Tibial artery (tissue), 4 donors: ENCODE results near the gene MAVS.
"Not testable (repeated sequence)": the region's sequence is repeated elsewhere in the genome, so short reads cannot be mapped to it uniquely, and the experiment has no call there.

Experiments used
- DNase-seq, 2 donors: peaks; one replicate each; pipeline ENCODE4 v3.0.0-alpha.2; 2019
- H3K27ac ChIP-seq, 2 donors: fragments of 200-600 bp; sonication (generic) in 1 of 2; 1 replicate in 1 of 2; 2 replicates in 1 of 2; pipeline ENCODE4 v1.5.1; 2018 to 2019; ENCODE audit warnings: mild to moderate bottlenecking in 1 of 2
- H3K27me3 ChIP-seq, 2 donors: fragments of 200-600 bp; sonication (generic) in 1 of 2; one replicate each; pipeline versions ENCODE4 v1.5.1 to v1.6.0; 2016 to 2019
- H3K36me3 ChIP-seq, 3 donors: fragments of 200-600 bp; sonication (generic) in 2 of 3; one replicate each; pipeline ENCODE4 v1.5.1; 2016 to 2019; ENCODE audit warnings: mild to moderate bottlenecking in 2 of 3
- H3K4me1 ChIP-seq, 4 donors: fragments of 200-600 bp; sonication (generic) in 2 of 4; 1 replicate in 3 of 4; 2 replicates in 1 of 4; pipeline ENCODE4 v1.5.1; 2016 to 2019
- H3K4me3 ChIP-seq, 2 donors: fragments of 200-600 bp; sonication (generic) in 1 of 2; 1 replicate in 1 of 2; 2 replicates in 1 of 2; pipeline ENCODE4 v1.5.1; 2018 to 2019; ENCODE audit warnings: mild to moderate bottlenecking in 2 of 2
- H3K9me3 ChIP-seq, 3 donors: fragments of 200-600 bp; sonication (generic) in 1 of 3; one replicate each; pipeline ENCODE4 v1.5.1; 2016 to 2019
- CTCF ChIP-seq, 2 experiments: fragments of 200-600 bp in 1 of 2; fragments of 450-650 bp in 1 of 2; IDR thresholded peaks; one replicate each; pipeline ENCODE4 v1.5.1; 2017 to 2019; ENCODE audit warnings: antibody characterized with exemption in 2 of 2, mild to moderate bottlenecking in 1 of 2, moderate library complexity in 1 of 2
- intact Hi-C: fragments of 100-400 bp; cut with DNase I; formaldehyde crosslinking; loops from one replicate; pipeline ENCODE4 v1.15.0; 2023; ENCODE audit warnings: low total_unique reads

Gene MAVS

DNA sequence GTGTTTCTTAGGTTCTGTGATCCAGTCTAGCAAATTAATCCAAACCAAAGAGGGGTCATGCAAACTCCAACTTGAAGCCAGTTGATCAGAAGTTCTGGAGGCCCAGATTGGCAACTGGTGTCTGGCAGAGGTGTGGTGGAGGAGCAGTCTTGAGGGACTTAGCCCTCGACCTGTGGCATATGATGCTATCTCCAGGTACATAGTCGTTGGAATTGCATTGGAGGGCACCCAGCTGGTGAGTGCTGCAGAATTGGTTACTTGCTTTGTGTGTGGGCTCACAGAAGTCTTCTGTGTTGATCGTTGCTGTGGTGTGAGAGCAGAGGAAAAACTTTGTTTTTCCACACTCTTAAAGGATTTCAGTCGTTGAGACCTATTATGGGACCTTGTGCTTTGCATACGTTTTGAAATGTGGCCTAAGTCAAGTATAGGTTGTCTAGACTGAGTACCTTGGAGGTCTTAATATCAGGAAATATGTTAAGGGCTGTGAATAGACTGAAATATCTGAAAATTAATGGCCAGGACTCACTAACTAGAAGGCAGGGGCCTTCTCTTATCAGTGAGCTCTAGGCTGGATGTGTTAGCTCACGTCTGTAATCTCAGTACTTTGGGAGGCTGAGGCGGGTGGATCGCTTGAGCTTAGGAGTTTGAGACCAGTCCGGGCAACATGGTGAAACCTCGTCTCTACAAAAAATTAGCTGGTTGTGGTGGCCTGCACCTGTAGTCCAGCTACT, 50.4 kb downstream of the MAVS start:
- no peak for TF ChIP-seq CTCF (IDR thresholded peaks at IDR 0.05)
- no peaks in the 10 kb centered on the region for H3K36me3 ChIP-seq
- H3K9me3 ChIP-seq, result no peaks in the 10 kb centered on the region
- peaks cover 0 to 100% (median 61%) of the 10 kb centered on the region in 4 donors for H3K4me1 ChIP-seq
- H3K4me3 ChIP-seq, result no peak overlapping the region
- H3K27me3 ChIP-seq, result no peaks in the 10 kb centered on the region
- intact Hi-C loops, result no loop called here
- H3K27ac ChIP-seq, result peak overlapping the region; percentile 26 to 30
- peak in 1 of 2 donors; percentile 13 for DNase-seq

- intact Hi-C loops, result not testable (repeated sequence)
Observed at GRCh38 chr20:3898181-3898580, 51.5 kb downstream of the MAVS start.

GRCh38 chr20:3898639-3899038, 52.0 kb downstream of the MAVS start:
- H3K27ac ChIP-seq, result peak overlapping the region; percentile 4 to 56
- intact Hi-C loops, result no loop called here
- H3K9me3 ChIP-seq, result no peaks in the 10 kb centered on the region
- no peaks in the 10 kb centered on the region for H3K36me3 ChIP-seq
- peaks cover 0 to 98% (median 56%) of the 10 kb centered on the region in 4 donors for H3K4me1 ChIP-seq
- no peak for DNase-seq
- no peaks in the 10 kb centered on the region for H3K27me3 ChIP-seq
- no peak for TF ChIP-seq CTCF (IDR thresholded peaks at IDR 0.05)
- H3K4me3 ChIP-seq, result no peak overlapping the region

More at GRCh38 chr20:3898181-3898580, 51.5 kb downstream of the MAVS start:
- not testable (repeated sequence) for H3K36me3 ChIP-seq, H3K4me3 ChIP-seq, H3K9me3 ChIP-seq, H3K27me3 ChIP-seq
- DNase-seq, result peak in 1 of 2 donors; percentile 11
- H3K27ac ChIP-seq, result peak overlapping the region; percentile 4 to 56
- peaks cover 0 to 98% (median 56%) of the 10 kb centered on the region in 4 donors for H3K4me1 ChIP-seq

DNA sequence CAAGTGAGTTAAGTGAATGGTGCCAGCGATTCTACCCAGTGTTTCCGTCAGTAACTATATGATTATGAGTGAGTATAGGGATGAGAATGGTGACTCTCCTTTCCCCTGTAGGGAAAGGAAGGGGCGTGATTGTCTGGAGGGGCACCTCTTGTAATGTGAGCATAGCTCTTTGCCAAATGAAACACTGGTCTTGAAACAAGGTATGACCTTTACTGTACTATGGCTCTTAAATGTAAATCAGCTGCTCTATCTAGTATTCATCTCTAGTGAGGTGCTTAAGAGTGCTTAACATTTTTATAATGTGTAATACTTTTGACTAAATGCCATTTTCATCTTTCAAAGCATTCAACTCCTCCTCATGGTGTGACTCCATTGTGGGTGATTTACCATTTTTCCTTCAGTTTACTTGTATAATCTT, 53.6 kb downstream of the MAVS start:
- Histone ChIP-seq H3K27me3 (no peaks in the 10 kb centered on the region), H3K4me1 (peaks cover 0 to 97% (median 51%) of the 10 kb centered on the region in 4 donors), H3K27ac (no peak overlapping the region)

DNA sequence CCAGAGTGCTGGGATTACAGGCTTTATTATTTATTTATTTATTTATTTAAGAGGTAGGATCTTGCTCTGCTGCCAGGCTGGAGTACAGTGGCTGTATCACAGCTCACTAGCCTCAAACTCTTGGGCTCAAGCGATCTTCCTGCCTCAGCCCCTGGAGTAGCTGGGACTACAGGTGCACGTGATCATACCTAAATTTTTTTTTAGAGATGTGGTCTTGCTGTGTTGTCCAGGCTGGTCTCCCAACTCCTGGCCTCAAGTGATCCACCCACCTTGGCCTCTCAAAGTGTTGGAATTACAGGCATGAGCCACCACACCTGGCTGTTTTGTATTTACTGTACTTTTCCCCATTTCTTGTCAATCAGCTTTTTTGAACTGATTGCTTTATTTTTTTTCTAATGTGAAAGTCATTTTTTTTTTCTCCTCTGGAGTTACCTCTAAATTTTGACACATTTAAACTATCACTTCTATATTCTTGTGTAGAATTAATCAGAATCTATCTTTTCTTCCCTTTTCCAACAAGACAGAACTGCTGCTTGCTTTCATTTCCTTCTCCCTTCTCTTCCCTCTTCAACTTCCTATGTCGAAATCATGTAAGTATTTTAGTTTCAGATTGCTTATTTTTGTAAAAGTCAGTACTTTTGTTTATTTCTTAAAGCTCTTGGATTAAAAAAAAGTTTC, 54.5 kb downstream of the MAVS start:
- Histone ChIP-seq H3K27me3 (no peaks in the 10 kb centered on the region), H3K36me3 (no peaks in the 10 kb centered on the region), H3K9me3 (no peaks in the 10 kb centered on the region), H3K4me3 (peak overlapping the region in 1 of 2 donors; percentile 17), H3K4me1 (peaks cover 0 to 96% (median 50%) of the 10 kb centered on the region in 4 donors), H3K27ac (peak overlapping the region; percentile 22 to 39)
- intact Hi-C loops, result no loop called here
- TF ChIP-seq CTCF (IDR thresholded peaks at IDR 0.05), result no peak
- DNase-seq, result peak in 1 of 2 donors; percentile 13

More for the DNA sequence above, 53.6 kb downstream of the MAVS start:
- DNase-seq, result no peak
- Histone ChIP-seq H3K4me3 (no peak overlapping the region), H3K36me3 (no peaks in the 10 kb centered on the region), H3K9me3 (no peaks in the 10 kb centered on the region)
- intact Hi-C loops, result no loop called here
- no peak for TF ChIP-seq CTCF (IDR thresholded peaks at IDR 0.05)
